ENCODE measurements around the gene FOLR1.

DNA sequence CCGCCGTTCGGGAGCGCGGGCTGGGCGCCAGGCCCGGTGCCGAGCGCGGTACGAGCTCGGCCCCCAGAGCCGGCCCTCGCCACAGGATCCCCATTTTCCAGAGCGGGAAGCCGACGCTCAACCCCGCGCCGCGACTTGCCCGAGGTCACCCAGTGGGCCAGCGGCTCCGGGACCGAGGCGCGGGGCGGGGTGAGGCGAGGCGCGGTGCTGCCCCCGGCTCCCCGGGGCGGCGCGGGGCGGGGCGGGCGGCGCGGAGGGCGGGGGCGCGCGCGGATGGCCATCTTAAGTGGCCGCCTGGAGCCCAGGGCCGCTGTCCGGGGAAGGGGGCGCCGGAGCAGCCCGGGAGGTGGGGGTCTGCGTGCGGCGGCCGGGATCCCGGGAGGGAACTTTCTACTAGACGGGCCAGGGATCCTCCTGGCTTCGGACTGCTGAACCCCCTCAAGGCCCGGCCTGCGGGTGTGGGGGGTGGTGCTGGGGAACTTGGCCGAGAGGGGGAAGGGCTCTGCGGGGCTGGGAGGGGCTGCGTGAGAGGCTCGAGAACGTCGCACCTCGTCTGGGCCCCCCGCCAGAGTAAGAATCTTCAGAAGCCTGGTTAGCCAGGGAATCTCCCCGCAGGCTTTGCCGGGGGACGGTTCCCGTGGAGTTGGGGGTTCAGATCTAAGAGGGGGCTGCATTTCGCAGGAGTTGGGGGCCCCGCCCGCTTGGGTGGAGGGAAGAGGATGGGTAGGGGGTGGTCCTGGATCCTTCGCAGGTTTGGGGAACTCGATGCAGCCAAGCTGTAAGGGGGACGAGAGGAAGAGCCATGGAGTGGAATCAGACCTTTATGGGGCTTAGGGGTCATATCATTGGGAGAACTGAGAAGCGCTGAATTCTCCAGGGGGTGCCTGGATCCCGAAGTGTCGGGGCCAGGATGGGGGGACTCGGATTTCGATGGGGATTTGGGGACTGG is 31.9 kb downstream of the FOLR1 start:
- no peak for TF ChIP-seq CTCF (IDR thresholded peaks at IDR 0.05; ENCODE audit: low read length)
- no peak for TF ChIP-seq EZH2phosphoT487 (IDR thresholded peaks at IDR 0.05; ENCODE audit: low read length)

All from MM.1S (cell line).